ENCODE measurements around the gene OR2T11.
"Not testable (repeated sequence)": the region's sequence is repeated elsewhere in the genome, so short reads cannot be mapped to it uniquely, and the experiment has no call there.

The OR2T11 gene, protein sequence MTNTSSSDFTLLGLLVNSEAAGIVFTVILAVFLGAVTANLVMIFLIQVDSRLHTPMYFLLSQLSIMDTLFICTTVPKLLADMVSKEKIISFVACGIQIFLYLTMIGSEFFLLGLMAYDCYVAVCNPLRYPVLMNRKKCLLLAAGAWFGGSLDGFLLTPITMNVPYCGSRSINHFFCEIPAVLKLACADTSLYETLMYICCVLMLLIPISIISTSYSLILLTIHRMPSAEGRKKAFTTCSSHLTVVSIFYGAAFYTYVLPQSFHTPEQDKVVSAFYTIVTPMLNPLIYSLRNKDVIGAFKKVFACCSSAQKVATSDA

DNA sequence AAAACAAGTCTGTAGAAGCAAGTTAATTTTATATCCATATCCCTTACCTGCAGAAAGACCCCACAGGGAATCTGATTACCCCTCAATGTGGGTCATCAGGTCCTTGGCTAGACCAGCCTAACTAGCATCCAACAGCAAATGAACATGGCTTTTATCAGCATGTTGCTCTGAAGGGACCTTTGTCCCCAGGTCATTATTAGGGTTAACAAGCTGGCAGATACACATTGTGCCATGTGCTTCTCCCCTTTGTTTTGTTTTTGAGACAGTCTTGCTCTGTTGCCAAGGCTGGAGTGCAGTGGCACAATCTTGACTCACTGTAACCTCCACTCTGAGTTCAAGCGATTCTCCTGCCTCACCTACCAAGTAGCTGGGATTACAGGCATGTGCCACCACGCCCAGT, at the start of gene OR2T11:
TSS of gene OR2T11 (minus strand) at position 101 of the 400 bp plus-strand sequence. CDS start 7,963 bp downstream, outside the sequence.
- DNase-seq (ENCODE audit: low spot score in 2 of 2); H3K27ac Mint-ChIP-seq (ENCODE audit: low read depth); H3K4me3 Mint-ChIP-seq; ATAC-seq (replicated peaks; ENCODE audit: extremely low read depth, poor library complexity, severe bottlenecking); H3K4me1 Mint-ChIP-seq; H3K9me3 Mint-ChIP-seq; H3K36me3 Mint-ChIP-seq (ENCODE audit: insufficient read depth): not testable (repeated sequence)
- peaks cover 12% of the 10 kb centered on the region for H3K27me3 Mint-ChIP-seq

DNA sequence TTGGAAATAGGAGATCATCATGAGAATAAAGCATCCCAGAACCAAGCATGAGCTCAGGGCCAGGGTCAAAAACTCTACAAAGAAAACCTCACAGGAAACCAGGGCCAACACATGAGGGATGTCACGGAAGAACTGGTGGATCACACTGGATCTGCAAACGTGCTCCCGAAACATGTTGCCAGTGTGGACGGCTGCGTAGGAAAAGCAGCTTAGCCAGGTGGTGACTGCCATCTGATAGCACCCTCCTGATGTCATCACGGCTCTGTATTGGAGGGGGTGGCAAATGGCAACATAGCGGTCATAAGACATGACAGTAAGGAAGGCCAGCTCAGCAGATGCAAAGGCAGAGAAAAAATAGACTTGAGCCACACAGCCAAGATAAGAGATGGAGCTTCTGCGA, 46.8 kb upstream of the OR2T11 start:
- ATAC-seq (replicated peaks; ENCODE audit: extremely low read depth, poor library complexity, severe bottlenecking) (no peak), DNase-seq (ENCODE audit: low spot score in 2 of 2) (no peak)
- Mint-ChIP-seq H3K27me3 (peaks cover 38% of the 10 kb centered on the region), H3K4me1 (peaks cover under 1% of the 10 kb centered on the region), H3K27ac (ENCODE audit: low read depth) (no peak overlapping the region), H3K4me3 (no peak overlapping the region), H3K9me3 (no peaks in the 10 kb centered on the region), H3K36me3 (ENCODE audit: insufficient read depth) (no peaks in the 10 kb centered on the region)

DNA sequence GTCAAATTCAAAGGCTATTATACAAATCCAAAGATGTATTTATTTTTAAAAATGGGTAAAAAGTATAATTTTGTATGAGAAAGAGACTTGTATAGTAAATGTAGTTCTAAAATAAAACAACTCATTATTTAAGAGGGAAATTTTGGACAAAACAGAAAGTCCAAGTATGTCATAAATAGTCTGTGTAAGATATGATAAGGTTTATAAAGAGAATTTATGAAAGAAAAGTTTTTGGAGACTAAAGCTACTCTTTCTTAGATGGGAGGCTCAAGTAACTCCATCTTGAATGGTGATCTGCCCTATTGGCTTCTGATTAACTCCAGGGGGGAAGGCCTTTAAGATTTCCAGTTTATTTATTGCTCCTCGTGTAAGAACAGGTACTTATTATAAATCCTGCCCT, 35.1 kb upstream of the OR2T11 start:
- DNase-seq (ENCODE audit: low spot score in 2 of 2) (no peak), ATAC-seq (replicated peaks; ENCODE audit: extremely low read depth, poor library complexity, severe bottlenecking) (no peak)
- Mint-ChIP-seq H3K27me3 (no peaks in the 10 kb centered on the region), H3K36me3 (ENCODE audit: insufficient read depth) (no peaks in the 10 kb centered on the region), H3K4me3 (no peak overlapping the region), H3K9me3 (peaks cover 5% of the 10 kb centered on the region), H3K27ac (ENCODE audit: low read depth) (no peak overlapping the region), H3K4me1 (no peaks in the 10 kb centered on the region)

DNA sequence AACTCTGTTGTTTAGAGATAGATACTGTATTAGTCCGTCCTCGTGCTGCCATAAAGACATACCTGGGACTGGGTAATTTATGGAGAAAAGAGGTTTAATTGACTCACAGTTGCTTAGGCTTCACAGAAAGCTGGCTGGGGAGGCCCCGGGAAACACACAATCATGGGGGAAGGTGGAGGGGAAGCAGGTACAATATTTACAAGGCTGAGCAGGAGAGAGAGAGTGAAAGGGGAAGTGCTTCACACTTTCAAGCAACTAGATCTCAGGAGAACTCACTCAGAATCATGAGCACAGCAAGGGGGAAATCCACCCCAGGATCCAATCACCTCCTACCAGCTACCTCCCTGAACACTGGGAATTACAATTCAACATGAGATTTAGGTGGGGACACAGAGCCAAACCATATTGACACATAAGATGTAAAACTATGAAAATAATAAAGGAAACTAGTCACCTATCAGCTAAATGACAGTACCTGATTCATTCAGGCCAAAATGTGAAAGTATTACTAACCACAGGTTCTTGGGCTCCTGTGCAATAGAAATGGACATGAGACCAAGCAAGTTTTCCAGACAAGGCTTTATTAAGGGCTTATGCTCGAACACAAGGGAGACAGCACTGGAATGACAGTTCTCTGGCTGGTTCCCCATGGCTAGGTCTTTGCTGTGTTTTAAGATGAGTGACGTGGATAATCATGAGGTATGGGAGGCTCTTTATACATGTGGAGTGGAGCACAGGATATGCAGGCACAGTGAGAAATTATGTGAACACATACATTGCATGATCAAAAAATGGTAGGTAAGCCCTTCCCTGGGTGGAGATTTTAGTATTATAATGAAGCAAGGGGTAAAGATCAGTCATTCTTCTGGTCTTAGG, 28.8 kb upstream of the OR2T11 start:
- ATAC-seq (replicated peaks; ENCODE audit: extremely low read depth, poor library complexity, severe bottlenecking); H3K9me3 Mint-ChIP-seq; H3K4me3 Mint-ChIP-seq; H3K4me1 Mint-ChIP-seq; H3K27ac Mint-ChIP-seq (ENCODE audit: low read depth); DNase-seq (ENCODE audit: low spot score in 2 of 2); H3K36me3 Mint-ChIP-seq (ENCODE audit: insufficient read depth): not testable (repeated sequence)
- H3K27me3 Mint-ChIP-seq: peaks cover 50% of the 10 kb centered on the region

DNA sequence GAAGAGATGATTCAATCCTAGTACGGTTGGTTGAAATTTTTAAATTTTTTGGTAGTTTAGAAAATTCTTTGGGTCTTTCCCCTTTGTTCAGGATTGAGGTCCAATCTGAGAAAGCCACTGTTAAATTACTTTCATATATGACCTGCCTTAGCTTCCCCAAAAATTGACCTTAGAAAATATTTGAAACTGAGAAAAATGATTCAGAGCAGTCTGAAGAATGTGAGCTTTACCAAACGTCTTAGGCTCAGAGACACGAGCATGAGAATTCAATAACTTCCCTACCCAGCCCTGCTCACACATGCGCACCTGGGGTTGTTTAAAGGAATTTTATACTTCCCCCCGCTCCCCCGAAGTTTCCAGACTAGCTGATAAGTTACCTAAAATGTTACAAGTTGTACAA, 21.9 kb upstream of the OR2T11 start:
- DNase-seq (ENCODE audit: low spot score in 2 of 2); H3K4me1 Mint-ChIP-seq; H3K36me3 Mint-ChIP-seq (ENCODE audit: insufficient read depth); H3K4me3 Mint-ChIP-seq; ATAC-seq (replicated peaks; ENCODE audit: extremely low read depth, poor library complexity, severe bottlenecking); H3K27ac Mint-ChIP-seq (ENCODE audit: low read depth); H3K9me3 Mint-ChIP-seq: not testable (repeated sequence)
- H3K27me3 Mint-ChIP-seq: peaks cover 34% of the 10 kb centered on the region

DNA sequence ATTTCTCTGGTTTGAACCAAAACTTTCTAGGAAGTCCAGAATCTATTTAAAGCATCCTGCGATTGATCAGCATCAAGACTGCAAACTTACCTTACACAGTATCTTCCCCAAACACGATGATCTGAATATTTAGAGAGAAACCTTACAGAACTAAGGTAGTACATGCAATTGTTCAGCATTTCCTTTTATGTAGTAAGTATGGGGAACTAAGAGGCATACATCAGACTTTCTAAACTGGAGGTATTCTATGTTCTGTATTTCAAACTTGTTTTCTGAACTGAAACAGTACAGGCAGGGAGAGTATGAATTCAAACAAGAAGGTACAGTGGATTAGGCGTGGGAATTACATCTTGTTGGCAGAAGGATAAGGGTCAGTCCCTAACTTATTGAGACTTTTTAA, 20.5 kb upstream of the OR2T11 start, which contains the start of gene OR2T27:
TSS of gene OR2T27 (minus strand) at position 175 of the 400 bp plus-strand sequence. CDS start 4,644 bp downstream, outside the sequence.
- DNase-seq (ENCODE audit: low spot score in 2 of 2); H3K9me3 Mint-ChIP-seq; H3K4me1 Mint-ChIP-seq; H3K36me3 Mint-ChIP-seq (ENCODE audit: insufficient read depth); ATAC-seq (replicated peaks; ENCODE audit: extremely low read depth, poor library complexity, severe bottlenecking); H3K4me3 Mint-ChIP-seq; H3K27ac Mint-ChIP-seq (ENCODE audit: low read depth): not testable (repeated sequence)
- H3K27me3 Mint-ChIP-seq: peaks cover 20% of the 10 kb centered on the region

DNA sequence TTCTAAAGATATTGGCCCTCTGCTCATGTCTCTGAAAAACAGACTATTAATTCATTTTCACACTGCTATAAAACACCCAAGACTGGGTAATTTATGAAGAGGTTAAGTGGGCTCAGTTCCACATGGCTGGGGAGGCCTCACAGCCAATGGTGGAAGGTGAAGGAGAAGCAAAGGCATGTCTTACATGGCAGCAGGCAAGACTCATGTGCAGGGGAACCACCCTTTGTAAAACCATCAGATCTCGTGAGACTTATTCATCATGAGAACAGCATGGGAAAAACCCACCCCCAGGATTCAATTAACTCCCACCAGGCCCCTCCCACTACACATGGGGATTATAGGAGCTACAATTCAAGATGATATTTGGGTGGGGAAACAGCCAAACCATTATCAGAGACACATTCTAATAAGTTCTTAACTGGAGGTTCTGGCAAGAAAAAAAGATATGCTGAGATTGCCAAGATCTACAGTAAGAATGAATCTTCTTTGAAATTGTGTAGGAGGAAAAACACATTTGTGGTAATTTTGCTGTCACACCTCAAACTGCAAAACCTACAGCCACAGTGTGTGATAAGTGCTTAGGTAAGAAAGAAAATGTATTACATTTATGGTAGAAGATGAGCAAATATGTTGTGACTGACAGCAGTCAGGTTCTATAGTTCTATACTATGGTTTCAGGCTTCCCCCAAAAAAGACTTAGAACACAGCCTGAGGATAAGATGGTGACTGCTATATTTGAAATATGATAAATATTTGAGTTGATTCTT, 14.1 kb upstream of the OR2T11 start:
- not testable (repeated sequence) for DNase-seq (ENCODE audit: low spot score in 2 of 2); H3K4me3 Mint-ChIP-seq; H3K9me3 Mint-ChIP-seq; ATAC-seq (replicated peaks; ENCODE audit: extremely low read depth, poor library complexity, severe bottlenecking); H3K27me3 Mint-ChIP-seq; H3K27ac Mint-ChIP-seq (ENCODE audit: low read depth); H3K4me1 Mint-ChIP-seq; H3K36me3 Mint-ChIP-seq (ENCODE audit: insufficient read depth)

DNA sequence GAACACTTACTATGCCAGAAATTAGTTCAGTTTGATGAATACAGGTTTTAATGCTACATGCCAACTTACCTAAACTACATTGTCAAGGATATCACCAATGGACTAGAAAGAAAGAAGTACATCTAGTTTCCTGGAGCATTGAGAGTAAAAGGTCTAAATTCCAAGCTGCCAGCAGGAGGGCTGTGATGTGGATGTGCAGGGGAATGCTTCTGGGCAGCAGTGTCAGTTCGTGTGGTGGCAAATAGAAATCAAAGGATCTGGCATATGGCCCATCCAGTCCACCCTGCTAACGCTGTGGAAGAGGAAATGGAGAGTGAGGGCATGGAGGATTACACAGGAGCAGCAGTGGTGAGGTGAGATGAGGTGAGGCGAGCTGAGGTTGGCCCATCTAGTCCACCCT, 10.3 kb upstream of the OR2T11 start, which contains the start of gene OR2T35:
TSS of gene OR2T35 (minus strand) at position 101 of the 400 bp plus-strand sequence. CDS start 6,020 bp downstream, outside the sequence.
- not testable (repeated sequence) for H3K4me3 Mint-ChIP-seq; ATAC-seq (replicated peaks; ENCODE audit: extremely low read depth, poor library complexity, severe bottlenecking); H3K36me3 Mint-ChIP-seq (ENCODE audit: insufficient read depth); H3K27me3 Mint-ChIP-seq; H3K9me3 Mint-ChIP-seq; H3K27ac Mint-ChIP-seq (ENCODE audit: low read depth); DNase-seq (ENCODE audit: low spot score in 2 of 2); H3K4me1 Mint-ChIP-seq

DNA sequence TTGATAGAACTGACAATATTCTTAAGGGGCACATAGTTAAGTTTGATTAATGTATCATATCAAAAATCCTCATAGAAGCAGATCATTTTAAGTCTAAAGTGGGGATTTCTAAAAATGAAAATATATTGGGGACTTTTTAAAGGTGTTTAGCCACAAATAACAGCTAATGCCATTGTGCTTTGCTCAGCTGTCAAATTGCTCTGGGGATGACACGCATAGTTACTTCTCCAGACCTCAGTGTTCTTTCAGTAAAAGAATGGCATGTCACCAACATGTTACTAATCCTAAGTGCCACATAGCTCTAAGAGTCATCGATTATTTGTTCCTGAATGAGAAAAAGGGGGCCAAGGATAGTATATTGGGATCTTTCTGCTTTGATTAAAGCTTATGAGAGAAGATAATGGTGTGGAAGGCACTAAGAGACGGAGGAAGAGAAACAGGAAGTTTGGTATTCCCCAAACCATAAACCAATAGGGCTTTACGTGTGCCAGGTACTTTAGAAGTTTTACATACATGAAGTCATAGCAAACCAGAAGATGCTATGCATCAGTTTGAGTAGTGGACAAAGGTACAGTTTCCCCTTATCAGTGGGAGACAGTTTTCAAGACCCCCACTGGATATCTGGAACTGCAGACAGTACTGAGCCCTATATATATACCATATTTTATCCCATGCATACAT, 8.2 kb upstream of the OR2T11 start:
- not testable (repeated sequence) for H3K36me3 Mint-ChIP-seq (ENCODE audit: insufficient read depth); H3K27ac Mint-ChIP-seq (ENCODE audit: low read depth); H3K9me3 Mint-ChIP-seq; H3K4me3 Mint-ChIP-seq; H3K4me1 Mint-ChIP-seq; DNase-seq (ENCODE audit: low spot score in 2 of 2); H3K27me3 Mint-ChIP-seq
- ATAC-seq (replicated peaks; ENCODE audit: extremely low read depth, poor library complexity, severe bottlenecking): peak; percentile 49

DNA sequence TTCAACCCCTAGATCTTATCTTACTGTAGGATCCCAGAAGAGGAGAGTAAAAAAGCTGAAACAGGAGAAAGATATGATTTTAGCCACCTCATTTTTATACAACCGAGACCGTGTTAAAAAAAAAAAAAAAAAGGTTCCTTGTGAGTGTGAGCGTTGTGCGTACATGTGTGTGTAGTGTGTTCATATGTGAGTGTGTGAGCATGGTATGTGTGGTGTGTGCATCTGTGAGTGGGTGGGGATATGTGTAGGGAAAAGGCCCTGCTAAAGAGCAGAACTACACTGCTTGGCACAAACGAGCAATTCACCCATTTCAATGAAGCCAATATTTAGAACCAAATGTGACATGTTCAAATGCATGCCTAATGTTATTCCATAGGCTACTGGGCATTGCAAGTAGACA, 6.7 kb upstream of the OR2T11 start:
- not testable (repeated sequence) for H3K9me3 Mint-ChIP-seq; H3K4me3 Mint-ChIP-seq; H3K27me3 Mint-ChIP-seq; H3K4me1 Mint-ChIP-seq; H3K27ac Mint-ChIP-seq (ENCODE audit: low read depth); H3K36me3 Mint-ChIP-seq (ENCODE audit: insufficient read depth); ATAC-seq (replicated peaks; ENCODE audit: extremely low read depth, poor library complexity, severe bottlenecking); DNase-seq (ENCODE audit: low spot score in 2 of 2)

DNA sequence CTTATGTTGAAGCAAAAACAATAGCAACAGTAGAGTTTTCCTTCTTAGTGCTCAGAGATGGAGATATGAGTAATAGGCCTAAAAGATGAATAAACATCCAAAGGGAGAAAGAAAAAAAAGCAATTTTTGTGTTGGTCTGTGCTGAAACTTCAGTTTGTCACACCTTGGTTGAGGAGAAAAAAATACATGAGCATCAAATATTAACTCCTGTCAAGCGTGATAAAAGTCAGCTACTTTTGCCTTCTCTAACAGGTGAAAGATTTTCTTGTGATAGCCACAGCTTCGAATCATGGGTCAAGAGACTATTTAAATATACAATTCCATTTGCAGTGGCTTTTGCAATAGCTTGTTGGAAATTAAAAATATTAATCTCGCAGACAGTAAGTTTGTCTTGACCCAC, 6.0 kb upstream of the OR2T11 start:
- DNase-seq (ENCODE audit: low spot score in 2 of 2); ATAC-seq (replicated peaks; ENCODE audit: extremely low read depth, poor library complexity, severe bottlenecking); H3K4me3 Mint-ChIP-seq: not testable (repeated sequence)

DNA sequence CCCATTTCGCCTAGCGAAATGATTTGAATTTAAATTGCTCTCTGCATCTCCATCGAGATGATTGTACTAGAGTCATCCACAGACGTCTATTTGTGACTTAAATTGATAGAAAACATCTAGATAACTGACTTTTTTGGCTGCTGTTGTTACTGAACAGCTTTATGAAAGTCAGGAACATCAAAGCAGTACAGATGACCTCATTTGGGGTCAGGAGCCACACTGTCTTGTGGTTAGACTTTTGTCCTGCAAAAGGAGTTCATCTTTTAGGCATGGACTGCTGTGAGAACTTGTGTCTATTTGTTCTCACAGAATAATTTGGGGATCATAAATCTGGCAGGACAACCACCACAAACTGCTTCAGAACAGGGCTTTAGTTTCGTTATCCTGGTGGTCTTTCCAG, 4.8 kb upstream of the OR2T11 start:
- not testable (repeated sequence) for ATAC-seq (replicated peaks; ENCODE audit: extremely low read depth, poor library complexity, severe bottlenecking); H3K9me3 Mint-ChIP-seq; H3K4me3 Mint-ChIP-seq

More for the DNA sequence above, 6.0 kb upstream of the OR2T11 start:
- not testable (repeated sequence) for H3K27ac Mint-ChIP-seq (ENCODE audit: low read depth); H3K9me3 Mint-ChIP-seq; H3K36me3 Mint-ChIP-seq (ENCODE audit: insufficient read depth); H3K27me3 Mint-ChIP-seq; H3K4me1 Mint-ChIP-seq

More for the DNA sequence above, 4.8 kb upstream of the OR2T11 start:
- H3K4me1 Mint-ChIP-seq; H3K27ac Mint-ChIP-seq (ENCODE audit: low read depth); H3K36me3 Mint-ChIP-seq (ENCODE audit: insufficient read depth); DNase-seq (ENCODE audit: low spot score in 2 of 2); H3K27me3 Mint-ChIP-seq: not testable (repeated sequence)
